K562 (cell line): Measurements from ENCODE around the gene TBP. TPM values are rescaled to one million over a fixed set of nuclear protein-coding genes. Genes with fewer than 3 reads are reported as not detected.

Experiments used
- ARID2 ChIP-seq: fragments of 450-650 bp; IDR thresholded peaks from 2 replicates; pipeline ENCODE4 v1.6.1; 2017; ENCODE audit warnings: antibody characterized with exemption, mild to moderate bottlenecking
- BCOR ChIP-seq: fragments of 450-650 bp; IDR thresholded peaks from 2 replicates; pipeline ENCODE4 v1.6.1; 2016
- CBX8 ChIP-seq: fragments of 200-600 bp; sonication (generic); IDR thresholded peaks from 2 replicates; pipeline ENCODE4 v1.6.1; 2012; ENCODE audit warnings: borderline replicate concordance, mixed run types, low read depth, mild to moderate bottlenecking, moderate library complexity, mixed read lengths, low read length, control low read depth, inconsistent platforms; ENCODE audit not compliant: poor library complexity, severe bottlenecking; ENCODE audit errors: extremely low read depth
- CREB1 ChIP-seq, 2 experiments: sonication (generic) in 1 of 2; formaldehyde crosslinking in 1 of 2; IDR thresholded peaks; 2 replicates each; pipeline versions ENCODE4 v1.6.1 to v1.8.0; 2012 to 2022; ENCODE audit warnings: inconsistent platforms in 1 of 2, mild to moderate bottlenecking in 1 of 2, missing genetic modification reagents in 1 of 2, moderate library complexity in 1 of 2
- DIDO1 ChIP-seq: fragments of 450-650 bp; IDR thresholded peaks from 2 replicates; pipeline ENCODE4 v1.6.1; 2016; ENCODE audit warnings: low read depth, missing biosample characterization, missing genetic modification characterization
- FUS ChIP-seq: fragments of 200-400 bp; formaldehyde crosslinking; optimal IDR thresholded peaks from 2 replicates; pipeline ENCODE3; 2017; ENCODE audit warnings: low read depth, low read length
- NRF1 ChIP-seq, 2 experiments: fragments of 450-650 bp; IDR thresholded peaks in 1 of 2; conservative IDR thresholded peaks in 1 of 2; 2 replicates each; pipeline ENCODE4 v1.6.1; 2014; ENCODE audit warnings: mild to moderate bottlenecking in 2 of 2
- RAD51 ChIP-seq: fragments of 450-650 bp; IDR thresholded peaks from 2 replicates; pipeline ENCODE4 v1.7.1; 2016; ENCODE audit warnings: low read depth, mild to moderate bottlenecking, borderline replicate concordance
- RBM34 ChIP-seq: fragments of 200-400 bp; formaldehyde crosslinking; IDR thresholded peaks from 2 replicates; pipeline ENCODE4 v1.6.1; 2018; ENCODE audit warnings: low read length, borderline replicate concordance; ENCODE audit not compliant: insufficient read depth
- SLC30A9 ChIP-seq: fragments of 250-450 bp; sonication (Bioruptor Pico); IDR thresholded peaks from 2 replicates; pipeline ENCODE4 v1.8.0; 2022; ENCODE audit warnings: mild to moderate bottlenecking, moderate library complexity
- TAF1 ChIP-seq: IDR thresholded peaks from 2 replicates; pipeline ENCODE4 v1.6.1; 2011; ENCODE audit warnings: mild to moderate bottlenecking, low read length, moderate library complexity; ENCODE audit not compliant: insufficient read depth, control insufficient read depth, severe bottlenecking; ENCODE audit errors: extremely low read depth
- THRAP3 ChIP-seq: fragments of 450-650 bp; IDR thresholded peaks from 2 replicates; pipeline ENCODE4 v1.6.1; 2016; ENCODE audit warnings: mild to moderate bottlenecking, inconsistent platforms, borderline replicate concordance
- ZBTB1 ChIP-seq: sonication (generic); formaldehyde crosslinking; IDR thresholded peaks from 2 replicates; pipeline ENCODE4 v1.8.1; 2023; ENCODE audit warnings: missing genetic modification reagents, low read depth, mild to moderate bottlenecking, borderline replicate concordance
- ZFP30 ChIP-seq: fragments of 250-450 bp; sonication (Bioruptor Pico); IDR thresholded peaks from 2 replicates; pipeline ENCODE4 v1.8.0; 2022; ENCODE audit warnings: moderate library complexity, mild to moderate bottlenecking, inconsistent platforms, borderline replicate concordance
- ZNF12 ChIP-seq: sonication (generic); formaldehyde crosslinking; IDR thresholded peaks from 2 replicates; pipeline ENCODE4 v1.4.0; 2020; ENCODE audit warnings: mild to moderate bottlenecking, missing genetic modification reagents
- ZNF140 ChIP-seq: fragments of 250-450 bp; sonication (Bioruptor Pico); IDR thresholded peaks from 2 replicates; pipeline ENCODE4 v1.8.0; 2021; ENCODE audit warnings: moderate library complexity, mild to moderate bottlenecking, inconsistent platforms
- ZNF232 ChIP-seq: sonication (generic); formaldehyde crosslinking; IDR thresholded peaks from 2 replicates; pipeline ENCODE4 v1.8.0; 2022; ENCODE audit warnings: mild to moderate bottlenecking, missing genetic modification reagents
- ZNF512 ChIP-seq: IDR thresholded peaks from 2 replicates; pipeline ENCODE4 v1.6.1; 2016; ENCODE audit warnings: missing genetic modification characterization, missing compliant biosample characterization
- ZNF785 ChIP-seq: fragments of 250-450 bp; sonication (Bioruptor Pico); IDR thresholded peaks from 2 replicates; pipeline ENCODE4 v1.4.0; 2020; ENCODE audit warnings: mild to moderate bottlenecking
- polyA plus RNA-seq, 8 experiments: library from polyadenylated mRNA; depleted of rRNA in 4 of 8; stranded (reverse) in 5 of 8; unstranded in 3 of 8; fragments of >200 nt; fragmentation: Nextera tagmentation in 2 of 8; fragmentation: Illumina TruSeq in 1 of 8; extraction: Ambion mirVana in 2 of 8; extraction: Trizol in 1 of 8; gene quantifications; 2 replicates each; pipeline versions ENCODE4 v1.2.1 to v1.2.3, GENCODE V29; 2011 to 2014; ENCODE audit warnings: inconsistent platforms in 1 of 8, missing spikeins in 1 of 8
- total RNA-seq, 7 experiments: library from RNA; depleted of rRNA in 6 of 7; stranded (reverse); fragments of >200 nt in 6 of 7; fragmentation: Illumina TruSeq in 2 of 7; extraction: Trizol in 2 of 7; gene quantifications; 2 replicates each; pipeline versions ENCODE4 v1.2.1 to v1.2.3, GENCODE V29; 2011 to 2021; ENCODE audit warnings: low replicate concordance in 1 of 7
- TF ChIP-seq, protein P1 (sequence below): fragments of 450-650 bp; IDR thresholded peaks from 2 replicates; pipeline ENCODE4 v1.6.1; 2016; ENCODE audit warnings: mild to moderate bottlenecking
- TF ChIP-seq, protein P2 (sequence below): sonication (generic); formaldehyde crosslinking; IDR thresholded peaks from 2 replicates; pipeline ENCODE4 v1.8.1; 2023; ENCODE audit warnings: mild to moderate bottlenecking, missing genetic modification reagents
- TF ChIP-seq, protein P3 (sequence below), 2 experiments: fragments of 450-650 bp in 1 of 2; sonication (generic) in 1 of 2; formaldehyde crosslinking; conservative IDR thresholded peaks; 2 replicates each; pipeline versions ENCODE4 v1.4.0 to v1.8.1; 2020 to 2022; ENCODE audit warnings: mild to moderate bottlenecking in 1 of 2, missing genetic modification reagents in 1 of 2

TBP gene
- total and polyA plus RNA-seq, 9 of the 15 experiments (the other 6 are each of a cell fraction or from before 2014, with no cell fraction given), result 28.5 to 86.1 (median 39.5) TPM

DNA sequence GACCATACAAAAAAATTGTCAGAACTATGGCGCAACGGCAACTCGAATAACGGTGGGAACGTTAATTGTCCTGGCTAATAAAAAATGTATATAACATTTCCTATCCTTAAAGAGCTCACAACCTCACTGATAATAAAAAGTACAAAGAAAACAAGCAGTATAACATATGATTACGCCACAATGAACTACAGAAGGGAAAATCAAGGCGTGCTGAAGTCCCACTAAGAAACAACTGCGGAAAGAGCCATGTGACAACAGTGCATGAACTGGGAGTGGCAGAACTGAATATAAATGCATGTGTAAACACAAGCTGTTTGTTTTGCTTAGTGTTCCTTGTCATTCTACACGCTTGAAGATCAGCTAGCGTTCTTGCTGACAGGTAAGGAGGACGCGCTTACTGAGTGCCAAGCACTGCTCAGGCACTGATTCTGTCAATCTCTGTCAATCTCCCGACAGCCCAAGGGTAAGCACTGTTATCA lies 596 bp upstream of the TBP start (continued):
- TF ChIP-seq, protein P1, sequence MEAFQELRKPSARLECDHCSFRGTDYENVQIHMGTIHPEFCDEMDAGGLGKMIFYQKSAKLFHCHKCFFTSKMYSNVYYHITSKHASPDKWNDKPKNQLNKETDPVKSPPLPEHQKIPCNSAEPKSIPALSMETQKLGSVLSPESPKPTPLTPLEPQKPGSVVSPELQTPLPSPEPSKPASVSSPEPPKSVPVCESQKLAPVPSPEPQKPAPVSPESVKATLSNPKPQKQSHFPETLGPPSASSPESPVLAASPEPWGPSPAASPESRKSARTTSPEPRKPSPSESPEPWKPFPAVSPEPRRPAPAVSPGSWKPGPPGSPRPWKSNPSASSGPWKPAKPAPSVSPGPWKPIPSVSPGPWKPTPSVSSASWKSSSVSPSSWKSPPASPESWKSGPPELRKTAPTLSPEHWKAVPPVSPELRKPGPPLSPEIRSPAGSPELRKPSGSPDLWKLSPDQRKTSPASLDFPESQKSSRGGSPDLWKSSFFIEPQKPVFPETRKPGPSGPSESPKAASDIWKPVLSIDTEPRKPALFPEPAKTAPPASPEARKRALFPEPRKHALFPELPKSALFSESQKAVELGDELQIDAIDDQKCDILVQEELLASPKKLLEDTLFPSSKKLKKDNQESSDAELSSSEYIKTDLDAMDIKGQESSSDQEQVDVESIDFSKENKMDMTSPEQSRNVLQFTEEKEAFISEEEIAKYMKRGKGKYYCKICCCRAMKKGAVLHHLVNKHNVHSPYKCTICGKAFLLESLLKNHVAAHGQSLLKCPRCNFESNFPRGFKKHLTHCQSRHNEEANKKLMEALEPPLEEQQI, result no peak
- TF ChIP-seq ZNF512 (tag), result no peak
- TF ChIP-seq ZNF785 (CRISPR knock-in tag), result no peak
- no peak for TF ChIP-seq ZNF140 (CRISPR knock-in tag)
- 0 out of 2 replicates have a peak, but pooled peaks have one; percentile 51 for TF ChIP-seq THRAP3
- no peak for TF ChIP-seq DIDO1 (tag)
- no peak for TF ChIP-seq ZNF232 (CRISPR knock-in tag)
- TF ChIP-seq ZNF12, result no peak
- peak; percentile 37; the same call in 1 of the 2 replicates for TF ChIP-seq BCOR
- TF ChIP-seq NRF1 (conservative IDR thresholded peaks at IDR 0.05 in 1 of 2, IDR thresholded peaks at IDR 0.05 in 1 of 2), result no peak
- TF ChIP-seq CBX8, result no peak
- TF ChIP-seq FUS, result no peak
- no peak for TF ChIP-seq CREB1 (IDR thresholded peaks at IDR 0.05)
- TF ChIP-seq CREB1 (CRISPR knock-in tag; IDR thresholded peaks at IDR 0.05), result no peak
- TF ChIP-seq ZFP30 (CRISPR knock-in tag), result no peak
- TF ChIP-seq RAD51, result peak; percentile 43; the same call in 1 of the 2 replicates
- no peak for TF ChIP-seq RBM34
- TF ChIP-seq, protein P2, sequence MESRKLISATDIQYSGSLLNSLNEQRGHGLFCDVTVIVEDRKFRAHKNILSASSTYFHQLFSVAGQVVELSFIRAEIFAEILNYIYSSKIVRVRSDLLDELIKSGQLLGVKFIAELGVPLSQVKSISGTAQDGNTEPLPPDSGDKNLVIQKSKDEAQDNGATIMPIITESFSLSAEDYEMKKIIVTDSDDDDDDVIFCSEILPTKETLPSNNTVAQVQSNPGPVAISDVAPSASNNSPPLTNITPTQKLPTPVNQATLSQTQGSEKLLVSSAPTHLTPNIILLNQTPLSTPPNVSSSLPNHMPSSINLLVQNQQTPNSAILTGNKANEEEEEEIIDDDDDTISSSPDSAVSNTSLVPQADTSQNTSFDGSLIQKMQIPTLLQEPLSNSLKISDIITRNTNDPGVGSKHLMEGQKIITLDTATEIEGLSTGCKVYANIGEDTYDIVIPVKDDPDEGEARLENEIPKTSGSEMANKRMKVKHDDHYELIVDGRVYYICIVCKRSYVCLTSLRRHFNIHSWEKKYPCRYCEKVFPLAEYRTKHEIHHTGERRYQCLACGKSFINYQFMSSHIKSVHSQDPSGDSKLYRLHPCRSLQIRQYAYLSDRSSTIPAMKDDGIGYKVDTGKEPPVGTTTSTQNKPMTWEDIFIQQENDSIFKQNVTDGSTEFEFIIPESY (CRISPR knock-in tag), result no peak
- 0 out of 2 replicates have a peak, but pooled peaks have one; percentile 36 for TF ChIP-seq ARID2
- TF ChIP-seq TAF1, result no peak
- no peak for TF ChIP-seq SLC30A9 (CRISPR knock-in tag)
- no peak for TF ChIP-seq ZBTB1
- TF ChIP-seq, protein P3, sequence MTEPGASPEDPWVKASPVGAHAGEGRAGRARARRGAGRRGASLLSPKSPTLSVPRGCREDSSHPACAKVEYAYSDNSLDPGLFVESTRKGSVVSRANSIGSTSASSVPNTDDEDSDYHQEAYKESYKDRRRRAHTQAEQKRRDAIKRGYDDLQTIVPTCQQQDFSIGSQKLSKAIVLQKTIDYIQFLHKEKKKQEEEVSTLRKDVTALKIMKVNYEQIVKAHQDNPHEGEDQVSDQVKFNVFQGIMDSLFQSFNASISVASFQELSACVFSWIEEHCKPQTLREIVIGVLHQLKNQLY (CRISPR knock-in tag; conservative IDR thresholded peaks at IDR 0.05), result 0 out of 4 replicates have a peak, but pooled peaks of 1 of the 2 experiments have one; percentile 70
